CMK (cell line): ENCODE results near the gene NOS1.
"Not testable (repeated sequence)": the region's sequence is repeated elsewhere in the genome, so short reads cannot be mapped to it uniquely, and the experiment has no call there.

Experiments used
- DNase-seq: peaks from one replicate; pipeline ENCODE4 v3.0.0-alpha.2; 2010; ENCODE audit warnings: low read depth

Gene NOS1

GRCh38 chr12:117361347-117361751, at the start of gene NOS1:
NOS1 (minus strand) TSS chr12:117361626; CDS start chr12:117331069, 30,557 bp downstream.
- no peak for DNase-seq

DNA sequence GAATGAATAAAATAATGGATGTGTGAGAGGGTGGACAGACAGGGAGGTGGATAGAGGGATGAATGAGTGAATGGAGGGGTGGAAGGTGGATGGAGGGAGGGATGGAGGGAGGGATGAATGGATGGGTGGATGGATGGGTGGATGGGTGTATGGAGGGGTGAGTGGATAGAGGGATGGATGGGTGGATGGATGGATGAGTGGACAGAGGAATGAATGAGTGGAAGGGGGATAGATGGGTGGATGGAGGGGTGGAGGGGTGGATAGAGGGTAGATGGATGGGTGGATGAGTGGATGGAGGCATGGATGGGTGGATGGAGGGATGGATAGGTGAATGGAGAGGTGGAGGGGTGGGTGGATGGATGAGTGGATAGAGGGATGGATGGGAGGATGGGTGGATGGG, 47.9 kb upstream of the NOS1 start:
- DNase-seq = no peak

DNA sequence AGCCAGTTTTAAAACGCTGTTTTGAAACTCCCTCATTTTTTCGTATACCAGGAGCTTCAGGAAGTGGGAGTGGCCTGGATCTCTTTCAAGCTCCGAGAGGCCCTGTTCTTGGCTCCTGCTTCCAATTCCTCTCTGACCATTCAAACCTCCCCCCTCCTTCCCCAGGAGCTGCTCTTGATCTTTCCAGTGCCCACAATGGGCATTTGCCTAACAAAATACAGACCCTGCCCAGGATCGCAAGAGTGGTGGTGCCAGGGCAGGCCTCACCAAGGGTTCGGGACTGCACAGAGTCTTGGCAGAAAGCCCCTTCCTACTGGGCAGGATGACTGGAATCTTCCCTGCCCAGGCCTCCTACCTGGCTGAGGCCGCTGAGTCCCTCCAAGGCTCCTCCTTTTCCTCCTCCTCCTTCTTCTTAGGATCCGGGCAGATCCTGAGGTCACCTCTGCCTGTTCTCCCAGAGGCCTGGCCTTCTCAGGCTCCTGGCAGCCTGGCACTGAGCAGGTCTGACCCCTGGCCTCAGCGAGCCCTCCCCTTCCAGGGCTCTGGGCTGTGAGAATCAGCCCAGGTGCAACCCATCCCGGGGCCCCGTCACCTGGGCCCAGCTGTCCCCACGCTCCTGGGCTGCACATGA, 46.9 kb upstream of the NOS1 start:
- DNase-seq = no peak

- DNase-seq = no peak
Measured at GRCh38 chr12:117404940-117405339, 43.5 kb upstream of the NOS1 start.

GRCh38 chr12:117404203-117404853, 42.9 kb upstream of the NOS1 start:
- DNase-seq = no peak

- DNase-seq = no peak
Measured at GRCh38 chr12:117403586-117404139, 42.2 kb upstream of the NOS1 start.

DNA sequence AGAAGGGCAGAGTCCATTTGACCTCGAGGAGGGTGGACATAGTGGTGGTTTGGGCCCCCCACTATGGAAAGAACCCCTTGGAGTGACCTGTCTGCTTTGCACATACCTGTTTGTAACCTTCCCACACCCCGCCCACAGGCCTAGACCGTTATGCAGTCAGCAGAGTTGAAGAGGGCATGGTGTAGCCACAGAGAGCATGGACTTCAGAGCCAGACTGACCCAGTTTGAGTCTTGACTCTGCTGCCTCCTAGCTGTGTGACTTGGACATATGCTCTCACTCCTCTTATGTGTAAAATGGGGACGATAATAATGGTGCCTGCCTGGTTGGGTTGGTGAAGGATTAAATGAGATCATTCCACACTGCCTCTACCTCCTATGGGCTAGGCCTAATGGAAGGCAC, 40.9 kb upstream of the NOS1 start:
- DNase-seq = no peak

GRCh38 chr12:117400912-117401311, 39.5 kb upstream of the NOS1 start:
- DNase-seq = no peak

DNA sequence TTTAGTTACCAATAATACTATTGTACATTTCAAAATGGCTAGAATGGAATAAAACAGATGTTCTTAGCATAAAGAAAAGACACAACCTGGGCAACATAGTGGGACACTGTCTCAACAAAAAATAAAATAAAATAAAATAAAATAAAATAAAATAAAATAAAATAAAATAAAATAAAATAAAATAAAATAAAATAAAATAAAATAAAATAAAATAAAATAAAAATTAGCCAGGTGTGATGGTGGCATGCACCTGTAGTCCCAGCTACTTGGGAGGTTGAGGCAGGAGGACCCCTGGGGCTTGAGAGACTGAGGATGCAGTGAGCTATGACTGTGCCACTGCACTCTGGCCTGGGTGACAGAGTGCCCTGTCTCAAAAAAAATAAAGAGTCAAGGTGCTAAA, 37.1 kb upstream of the NOS1 start:
- DNase-seq = not testable (repeated sequence)

- no peak for DNase-seq
Measured at GRCh38 chr12:117395766-117396165, 34.3 kb upstream of the NOS1 start.

DNA sequence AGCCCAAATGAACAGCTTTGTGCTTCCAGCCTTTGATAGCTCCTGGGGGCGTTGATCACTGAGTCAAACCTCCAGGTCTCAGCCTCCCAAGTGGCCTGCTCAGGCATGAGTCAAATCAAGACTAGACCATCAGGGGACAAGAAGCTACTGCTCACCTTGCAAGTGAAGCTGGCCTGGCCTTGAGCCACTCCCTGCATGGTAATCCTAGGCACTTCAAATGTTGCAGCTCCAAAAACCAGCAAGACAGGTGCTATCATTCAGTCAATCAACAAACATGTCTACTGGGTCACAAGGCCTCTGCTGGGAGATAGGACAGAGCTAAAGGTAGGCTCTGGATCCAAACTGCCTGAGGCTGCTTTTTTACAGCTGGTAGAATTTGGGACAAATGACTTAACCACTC, 33.1 kb upstream of the NOS1 start:
- DNase-seq = no peak

GRCh38 chr12:117393656-117394055, 32.2 kb upstream of the NOS1 start:
- DNase-seq = no peak

DNA sequence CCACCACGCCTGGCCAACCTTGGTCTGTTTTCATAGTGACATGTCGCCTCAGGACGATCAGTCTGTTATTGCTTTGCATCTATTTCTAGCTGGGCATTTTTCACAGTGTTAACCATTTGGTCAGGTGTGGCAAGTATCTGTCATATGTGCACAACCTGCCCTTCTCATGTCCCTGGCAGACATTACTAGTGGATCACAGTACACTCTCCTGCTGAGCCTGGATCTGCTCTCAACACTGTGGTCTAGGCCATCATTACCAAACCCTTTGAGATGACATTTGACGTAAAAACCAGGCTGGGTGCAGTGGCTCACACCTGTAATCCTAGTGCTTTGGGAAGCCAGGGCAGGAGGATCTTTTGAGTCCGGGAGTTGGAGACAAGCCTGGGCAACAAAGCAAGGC, 29.4 kb upstream of the NOS1 start:
- no peak for DNase-seq

GRCh38 chr12:117388951-117389446, 27.6 kb upstream of the NOS1 start:
- no peak for DNase-seq

DNA sequence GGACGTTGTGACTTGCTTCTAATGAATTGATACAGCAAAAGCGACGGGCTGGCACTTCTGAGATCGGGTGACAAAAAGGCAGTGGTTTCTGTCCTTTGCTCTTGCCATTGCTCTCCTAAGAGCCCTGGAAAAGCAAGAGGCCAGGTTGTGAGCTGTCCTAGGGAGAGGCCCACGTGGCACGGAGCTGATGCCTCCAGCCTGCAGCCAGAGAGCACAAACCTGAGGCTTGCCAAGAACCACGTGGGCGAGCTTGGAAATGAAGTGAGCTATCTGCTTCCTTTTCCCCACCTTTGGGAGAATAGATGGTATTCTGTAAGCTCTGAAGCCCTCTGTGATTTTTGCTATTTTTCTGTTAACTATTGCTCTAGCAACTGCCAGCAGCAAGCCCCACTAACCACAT, 26.4 kb upstream of the NOS1 start:
- DNase-seq = no peak

- DNase-seq = no peak
Measured at GRCh38 chr12:117384735-117385134, 23.3 kb upstream of the NOS1 start.

DNA sequence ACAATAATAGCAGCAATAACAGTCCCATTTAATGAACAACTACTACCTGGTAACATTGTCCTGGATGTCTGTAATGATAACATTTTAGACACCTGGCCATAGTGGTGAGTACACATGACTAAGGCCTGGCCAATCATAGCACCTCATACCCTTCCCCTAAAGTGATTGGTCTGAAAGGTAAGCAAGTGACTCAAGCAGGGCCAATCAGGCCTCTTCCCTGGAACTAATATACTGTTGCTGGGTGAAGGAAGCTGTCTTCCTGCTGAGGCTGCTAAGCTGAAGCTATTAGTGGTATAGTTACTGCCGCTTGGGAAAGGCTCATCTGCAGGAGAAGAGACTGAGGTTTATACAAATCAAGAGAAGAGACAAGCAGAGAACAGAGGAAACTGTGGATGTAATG, 18.7 kb upstream of the NOS1 start:
- no peak for DNase-seq

DNA sequence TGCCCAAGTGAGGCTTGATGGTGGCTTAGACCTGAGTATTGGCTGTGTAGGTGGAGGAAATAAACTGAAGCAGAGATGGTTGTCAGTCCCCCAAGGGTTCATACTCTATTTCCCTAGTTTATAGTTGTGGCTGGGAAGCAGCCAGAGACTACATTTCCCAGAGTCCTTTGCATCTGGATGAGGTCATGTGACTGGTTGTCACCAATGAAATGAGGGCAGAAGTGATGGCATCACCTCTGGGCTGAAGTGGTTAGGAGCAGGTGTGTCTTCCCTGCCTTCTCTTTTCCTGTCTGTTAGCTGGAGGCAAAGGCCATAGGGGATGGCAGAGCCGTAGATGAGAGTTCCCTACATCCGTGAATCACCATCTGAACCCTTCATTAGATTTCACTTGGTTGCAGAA, 16.3 kb upstream of the NOS1 start:
- no peak for DNase-seq

- DNase-seq = no peak
Measured at GRCh38 chr12:117370588-117370987, 9.2 kb upstream of the NOS1 start.

DNA sequence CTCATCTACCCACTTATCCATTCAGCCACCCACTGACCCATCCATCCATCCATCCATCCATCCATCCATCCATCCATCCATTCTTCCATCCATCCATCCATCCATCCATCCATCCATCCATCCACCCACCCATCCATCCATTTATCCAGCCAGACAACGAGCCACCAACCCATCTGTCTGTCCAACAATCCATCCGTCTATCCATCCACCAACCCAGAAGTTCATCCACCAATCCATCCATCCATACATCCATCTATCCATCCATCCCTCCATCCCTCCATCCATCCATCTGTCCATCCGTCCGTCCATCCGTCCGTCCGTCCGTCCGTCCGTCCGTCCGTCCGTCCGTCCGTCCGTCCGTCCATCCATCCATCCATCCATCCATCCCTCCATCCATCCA, 8.6 kb upstream of the NOS1 start:
- DNase-seq = not testable (repeated sequence)

- DNase-seq = peak; percentile 46
Measured at GRCh38 chr12:117367006-117367638, 5.7 kb upstream of the NOS1 start.

GRCh38 chr12:117365049-117365616, 3.7 kb upstream of the NOS1 start:
- no peak for DNase-seq
